ENCODE results near the gene SLC44A3. TPM values are rescaled to one million over a fixed set of nuclear protein-coding genes. Genes with fewer than 3 reads are reported as not detected.

The SLC44A3 gene
- total and polyA plus RNA-seq, 2 of the 13 experiments (the other 11 are each of a cell fraction or from before 2014, with no cell fraction given): 6.8 to 14.1 TPM

DNA sequence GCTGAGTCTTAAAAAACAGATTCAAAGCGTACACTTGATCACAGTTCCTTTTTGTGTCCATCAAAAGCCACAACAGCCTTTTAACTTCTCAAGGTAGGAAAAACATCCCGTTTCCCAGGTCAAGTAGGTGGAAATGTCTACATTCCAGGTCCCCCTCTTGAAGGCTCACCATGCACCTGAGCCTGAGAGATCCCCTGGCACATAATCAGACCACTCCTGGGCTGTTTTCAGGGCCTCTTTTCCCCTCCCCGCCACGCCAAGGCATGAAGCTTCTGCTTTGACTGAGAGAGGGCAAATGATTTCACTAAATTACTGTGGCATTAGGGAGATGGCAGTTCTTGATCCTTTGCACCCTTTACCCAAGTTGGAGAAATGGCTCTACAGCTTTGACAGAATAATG lies 85.0 kb downstream of the SLC44A3 start:
- Histone ChIP-seq H2AFZ (ENCODE audit: low read length) (no peak overlapping the region), H3K4me2 (ENCODE audit: low read depth, low read length) (no peak overlapping the region), H4K20me1 (ENCODE audit: insufficient read depth, low read length) (peaks cover 12% of the 10 kb centered on the region; the same call in 1 of the 2 replicates), H3K9me3 (ENCODE audit: low read length) (no peaks in the 10 kb centered on the region), H3K27me3 (ENCODE audit: control insufficient read depth in 1 of 2, insufficient read depth in 2 of 2, low read length in 2 of 2) (no peaks in the 10 kb centered on the region), H3K4me1 (ENCODE audit: insufficient read depth, low read length) (peaks cover 7% of the 10 kb centered on the region), H3K4me3 (replicated peaks in 1 of 3; ENCODE audit: insufficient read depth in 1 of 3, low read depth in 2 of 3, low read length in 3 of 3) (no peak overlapping the region), H3K27ac (ENCODE audit: extremely low read length, insufficient read depth, low read length) (no peak overlapping the region), H3K9ac (ENCODE audit: insufficient read depth, low read depth, low read length) (no peak overlapping the region), H3K79me2 (ENCODE audit: insufficient read depth, low read length) (peaks cover 76% of the 10 kb centered on the region), H3K36me3 (replicated peaks in 1 of 2; ENCODE audit: control insufficient read depth in 1 of 2, insufficient read depth in 2 of 2, low read length in 2 of 2) (peaks cover 8 to 41% of the 10 kb centered on the region in 2 experiments)
- FAIRE-seq (no peak), DNase-seq (ENCODE audit: low spot score) (no peak), ATAC-seq (no peak)
- WGBS (ENCODE audit: low lambda C conversion rate): 98% methylated on average over 4 of the region's 4 CpGs
- no TSS peak for BruUV-seq (replicated peaks)
- CTCF ChIA-PET (ENCODE audit: low intra/inter-chr PET ratio, low total read pairs): no interaction called here
- intact Hi-C loops (cut with micrococcal nuclease; ENCODE audit: unreplicated experiment): no loop called here
- TF ChIP-seq HNF4G (IDR thresholded peaks at IDR 0.05; ENCODE audit: borderline replicate concordance, low read depth, low read length) (no peak), HNF4G (CRISPR knock-in tag; IDR thresholded peaks at IDR 0.05; ENCODE audit: borderline replicate concordance, low read depth) (no peak), RBM22 (optimal IDR thresholded peaks at IDR 0.05; ENCODE audit: low read length) (peak; percentile 62), MTERF4 (CRISPR knock-in tag; IDR thresholded peaks at IDR 0.05) (no peak)
- POLR2A ChIA-PET: no interaction called here
- in situ Hi-C loops (cut with HindIII; ENCODE audit: extremely low pct_ligation_motif_present, low pct_unique_long_range_greater_than_20kb): no loop called here

- peaks cover 18% of the 10 kb centered on the region for H4K20me1 ChIP-seq (ENCODE audit: insufficient read depth, low read length)
- H3K36me3 ChIP-seq (replicated peaks in 1 of 2; ENCODE audit: control insufficient read depth in 1 of 2, insufficient read depth in 2 of 2, low read length in 2 of 2): peaks cover 9 to 40% of the 10 kb centered on the region in 2 experiments
- FAIRE-seq (no peak), ATAC-seq (no peak), DNase-seq (ENCODE audit: low spot score) (no peak)
- intact Hi-C loops (cut with micrococcal nuclease; ENCODE audit: unreplicated experiment): no loop called here
- H3K4me3 ChIP-seq (replicated peaks in 1 of 3; ENCODE audit: insufficient read depth in 1 of 3, low read depth in 2 of 3, low read length in 3 of 3): no peak overlapping the region
- no peaks in the 10 kb centered on the region for H3K9me3 ChIP-seq (ENCODE audit: low read length)
- in situ Hi-C loops (cut with HindIII; ENCODE audit: extremely low pct_ligation_motif_present, low pct_unique_long_range_greater_than_20kb): no loop called here
- no peak overlapping the region for H3K4me2 ChIP-seq (ENCODE audit: low read depth, low read length)
- H3K4me1 ChIP-seq (ENCODE audit: insufficient read depth, low read length): peaks cover 10% of the 10 kb centered on the region
- H3K79me2 ChIP-seq (ENCODE audit: insufficient read depth, low read length): peaks cover 87% of the 10 kb centered on the region
- CTCF ChIA-PET (ENCODE audit: low intra/inter-chr PET ratio, low total read pairs): no interaction called here
- H3K27ac ChIP-seq (ENCODE audit: extremely low read length, insufficient read depth, low read length): no peak overlapping the region
- POLR2A ChIA-PET: no interaction called here
- H3K27me3 ChIP-seq (ENCODE audit: control insufficient read depth in 1 of 2, insufficient read depth in 2 of 2, low read length in 2 of 2): no peaks in the 10 kb centered on the region
- no peak overlapping the region for H3K9ac ChIP-seq (ENCODE audit: insufficient read depth, low read depth, low read length)
- no TSS peak for BruUV-seq (replicated peaks)
- WGBS (ENCODE audit: low lambda C conversion rate): 96% methylated on average over 5 of the region's 5 CpGs
- no peak overlapping the region for H2AFZ ChIP-seq (ENCODE audit: low read length)
- TF ChIP-seq MIER2 (CRISPR knock-in tag; IDR thresholded peaks at IDR 0.05): no peak
- TF ChIP-seq, protein P1, sequence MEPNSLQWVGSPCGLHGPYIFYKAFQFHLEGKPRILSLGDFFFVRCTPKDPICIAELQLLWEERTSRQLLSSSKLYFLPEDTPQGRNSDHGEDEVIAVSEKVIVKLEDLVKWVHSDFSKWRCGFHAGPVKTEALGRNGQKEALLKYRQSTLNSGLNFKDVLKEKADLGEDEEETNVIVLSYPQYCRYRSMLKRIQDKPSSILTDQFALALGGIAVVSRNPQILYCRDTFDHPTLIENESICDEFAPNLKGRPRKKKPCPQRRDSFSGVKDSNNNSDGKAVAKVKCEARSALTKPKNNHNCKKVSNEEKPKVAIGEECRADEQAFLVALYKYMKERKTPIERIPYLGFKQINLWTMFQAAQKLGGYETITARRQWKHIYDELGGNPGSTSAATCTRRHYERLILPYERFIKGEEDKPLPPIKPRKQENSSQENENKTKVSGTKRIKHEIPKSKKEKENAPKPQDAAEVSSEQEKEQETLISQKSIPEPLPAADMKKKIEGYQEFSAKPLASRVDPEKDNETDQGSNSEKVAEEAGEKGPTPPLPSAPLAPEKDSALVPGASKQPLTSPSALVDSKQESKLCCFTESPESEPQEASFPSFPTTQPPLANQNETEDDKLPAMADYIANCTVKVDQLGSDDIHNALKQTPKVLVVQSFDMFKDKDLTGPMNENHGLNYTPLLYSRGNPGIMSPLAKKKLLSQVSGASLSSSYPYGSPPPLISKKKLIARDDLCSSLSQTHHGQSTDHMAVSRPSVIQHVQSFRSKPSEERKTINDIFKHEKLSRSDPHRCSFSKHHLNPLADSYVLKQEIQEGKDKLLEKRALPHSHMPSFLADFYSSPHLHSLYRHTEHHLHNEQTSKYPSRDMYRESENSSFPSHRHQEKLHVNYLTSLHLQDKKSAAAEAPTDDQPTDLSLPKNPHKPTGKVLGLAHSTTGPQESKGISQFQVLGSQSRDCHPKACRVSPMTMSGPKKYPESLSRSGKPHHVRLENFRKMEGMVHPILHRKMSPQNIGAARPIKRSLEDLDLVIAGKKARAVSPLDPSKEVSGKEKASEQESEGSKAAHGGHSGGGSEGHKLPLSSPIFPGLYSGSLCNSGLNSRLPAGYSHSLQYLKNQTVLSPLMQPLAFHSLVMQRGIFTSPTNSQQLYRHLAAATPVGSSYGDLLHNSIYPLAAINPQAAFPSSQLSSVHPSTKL (CRISPR knock-in tag; IDR thresholded peaks at IDR 0.05): no peak
- TF ChIP-seq, protein P2, sequence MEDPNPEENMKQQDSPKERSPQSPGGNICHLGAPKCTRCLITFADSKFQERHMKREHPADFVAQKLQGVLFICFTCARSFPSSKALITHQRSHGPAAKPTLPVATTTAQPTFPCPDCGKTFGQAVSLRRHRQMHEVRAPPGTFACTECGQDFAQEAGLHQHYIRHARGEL (CRISPR knock-in tag; IDR thresholded peaks at IDR 0.05): no peak
- TF ChIP-seq, protein P3, sequence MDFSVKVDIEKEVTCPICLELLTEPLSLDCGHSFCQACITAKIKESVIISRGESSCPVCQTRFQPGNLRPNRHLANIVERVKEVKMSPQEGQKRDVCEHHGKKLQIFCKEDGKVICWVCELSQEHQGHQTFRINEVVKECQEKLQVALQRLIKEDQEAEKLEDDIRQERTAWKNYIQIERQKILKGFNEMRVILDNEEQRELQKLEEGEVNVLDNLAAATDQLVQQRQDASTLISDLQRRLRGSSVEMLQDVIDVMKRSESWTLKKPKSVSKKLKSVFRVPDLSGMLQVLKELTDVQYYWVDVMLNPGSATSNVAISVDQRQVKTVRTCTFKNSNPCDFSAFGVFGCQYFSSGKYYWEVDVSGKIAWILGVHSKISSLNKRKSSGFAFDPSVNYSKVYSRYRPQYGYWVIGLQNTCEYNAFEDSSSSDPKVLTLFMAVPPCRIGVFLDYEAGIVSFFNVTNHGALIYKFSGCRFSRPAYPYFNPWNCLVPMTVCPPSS (IDR thresholded peaks at IDR 0.05): no peak
- TF ChIP-seq, protein P4, sequence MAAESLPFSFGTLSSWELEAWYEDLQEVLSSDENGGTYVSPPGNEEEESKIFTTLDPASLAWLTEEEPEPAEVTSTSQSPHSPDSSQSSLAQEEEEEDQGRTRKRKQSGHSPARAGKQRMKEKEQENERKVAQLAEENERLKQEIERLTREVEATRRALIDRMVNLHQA (CRISPR knock-in tag; IDR thresholded peaks at IDR 0.05): no peak
- no peak for TF ChIP-seq ZNF143 (CRISPR knock-in tag; IDR thresholded peaks at IDR 0.05)
- TF ChIP-seq HNF4A (CRISPR knock-in tag; IDR thresholded peaks at IDR 0.05): no peak
- no peak for TF ChIP-seq ZNF292 (CRISPR knock-in tag; IDR thresholded peaks at IDR 0.05; ENCODE audit: borderline replicate concordance, low read depth)
- TF ChIP-seq PAX8 (CRISPR knock-in tag; IDR thresholded peaks at IDR 0.05; ENCODE audit: borderline replicate concordance): no peak
Measured at GRCh38 chr1:94906382-94906781, 86.2 kb downstream of the SLC44A3 start.

Data from HepG2 (cell line).